GM19025 (cell line): ENCODE measurements around the gene CYTH3.
"Not testable (repeated sequence)": the region's sequence is repeated elsewhere in the genome, so short reads cannot be mapped to it uniquely, and the experiment has no call there.

Experiments
- ATAC-seq: cut with Tn5 transposase; IDR thresholded peaks from one replicate; pipeline ENCODE4 v1.9.1; 2021; ENCODE audit warnings: mild to moderate bottlenecking, low read depth, moderate library complexity; ENCODE audit not compliant: unreplicated experiment

CYTH3 gene

DNA sequence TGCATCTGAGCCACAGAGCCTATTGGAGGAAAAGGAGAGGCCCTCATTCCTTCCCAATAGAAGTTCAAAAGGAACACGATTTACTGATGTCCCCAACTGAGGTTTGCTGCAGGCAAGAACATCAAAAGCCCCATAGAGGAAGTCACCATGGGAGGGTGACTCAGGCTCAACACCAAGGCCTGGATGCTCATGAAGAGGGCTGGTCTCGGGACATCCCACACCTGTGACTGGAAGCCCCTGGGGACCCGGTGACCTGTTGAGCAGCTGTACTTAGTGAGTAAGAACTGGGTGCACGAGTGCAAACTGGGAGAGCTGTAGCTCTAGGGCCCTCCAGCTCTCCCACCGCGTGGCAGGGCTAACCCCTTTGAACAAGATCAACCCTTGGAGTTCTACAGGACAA lies 38.0 kb downstream of the CYTH3 start:
- no peak for ATAC-seq

DNA sequence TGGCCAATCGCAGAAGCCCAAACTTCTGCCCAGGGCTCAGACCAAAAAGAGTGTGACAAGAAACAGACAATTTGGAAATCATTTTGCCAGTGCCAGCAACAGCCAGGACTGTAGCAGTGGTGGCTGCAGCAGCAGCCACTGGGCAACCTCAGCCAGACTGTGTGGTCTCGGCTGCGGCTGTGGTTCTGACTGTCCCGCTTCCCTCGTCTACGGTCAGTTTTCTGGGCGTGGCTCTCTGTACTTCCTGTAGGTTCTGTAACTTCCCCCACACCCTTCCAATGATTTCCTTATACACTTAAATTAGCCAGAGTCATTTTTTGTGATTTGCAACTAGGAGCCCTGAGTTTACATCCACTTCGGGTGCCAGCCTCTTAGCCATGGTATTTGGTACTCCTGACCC lies 39.9 kb downstream of the CYTH3 start:
- no peak for ATAC-seq

DNA sequence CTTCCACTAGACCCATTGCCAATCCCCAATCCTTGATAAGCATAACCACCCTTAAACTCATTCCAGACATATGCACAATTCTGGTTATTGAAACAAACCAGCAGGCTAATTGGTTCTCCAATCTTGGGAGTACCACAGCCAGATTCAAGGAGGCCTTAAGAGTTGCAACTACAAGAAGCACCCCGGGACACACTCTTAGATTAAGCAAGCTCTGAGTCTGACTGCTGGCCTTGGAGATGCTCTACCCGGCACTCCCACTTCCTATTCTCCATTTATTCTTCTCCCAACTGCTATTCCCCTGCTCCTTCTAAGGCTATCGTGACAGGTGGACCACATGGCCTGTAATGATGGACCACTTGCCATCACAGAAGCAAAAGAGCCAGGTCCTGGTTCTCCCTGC lies 40.3 kb downstream of the CYTH3 start:
- ATAC-seq, result no peak

DNA sequence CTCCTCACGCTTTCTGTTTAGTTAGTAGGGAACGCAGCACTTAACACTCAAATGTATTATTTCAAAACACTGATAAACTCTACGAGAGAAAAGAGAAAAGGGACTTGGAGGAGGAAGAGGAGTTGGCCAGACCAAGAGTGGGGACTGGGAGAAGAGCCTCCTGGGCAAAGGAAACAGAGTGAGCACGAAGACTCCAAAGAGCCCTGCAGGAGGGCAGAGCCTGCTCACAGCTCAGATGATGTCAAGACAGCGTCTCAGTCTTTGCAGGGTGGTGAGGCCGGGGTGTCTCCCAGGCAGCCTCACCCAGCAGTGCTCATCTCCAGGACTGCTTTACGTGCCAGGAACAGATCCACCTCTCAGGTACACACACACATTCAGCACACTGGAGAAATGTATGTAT lies 41.2 kb downstream of the CYTH3 start:
- no peak for ATAC-seq

DNA sequence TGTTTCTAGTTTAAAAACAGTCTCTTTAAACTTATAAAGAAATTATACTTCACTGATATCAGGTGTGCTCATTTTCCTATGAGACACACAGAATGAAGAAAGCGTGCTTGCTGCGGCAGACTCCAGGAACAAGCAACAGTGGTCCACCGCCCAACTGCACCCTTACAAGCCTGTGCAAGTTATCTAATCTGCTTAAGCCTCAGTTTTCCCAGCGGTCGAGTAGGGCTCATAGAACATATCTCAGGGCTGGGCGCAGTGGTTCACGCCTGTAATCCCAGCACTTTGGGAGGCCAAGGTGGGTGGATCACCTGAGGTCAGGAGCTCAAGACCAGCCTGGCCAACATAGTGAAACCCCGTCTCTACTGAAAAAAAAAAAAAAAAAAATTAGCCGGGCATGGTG lies 43.1 kb downstream of the CYTH3 start:
- ATAC-seq, result not testable (repeated sequence)

DNA sequence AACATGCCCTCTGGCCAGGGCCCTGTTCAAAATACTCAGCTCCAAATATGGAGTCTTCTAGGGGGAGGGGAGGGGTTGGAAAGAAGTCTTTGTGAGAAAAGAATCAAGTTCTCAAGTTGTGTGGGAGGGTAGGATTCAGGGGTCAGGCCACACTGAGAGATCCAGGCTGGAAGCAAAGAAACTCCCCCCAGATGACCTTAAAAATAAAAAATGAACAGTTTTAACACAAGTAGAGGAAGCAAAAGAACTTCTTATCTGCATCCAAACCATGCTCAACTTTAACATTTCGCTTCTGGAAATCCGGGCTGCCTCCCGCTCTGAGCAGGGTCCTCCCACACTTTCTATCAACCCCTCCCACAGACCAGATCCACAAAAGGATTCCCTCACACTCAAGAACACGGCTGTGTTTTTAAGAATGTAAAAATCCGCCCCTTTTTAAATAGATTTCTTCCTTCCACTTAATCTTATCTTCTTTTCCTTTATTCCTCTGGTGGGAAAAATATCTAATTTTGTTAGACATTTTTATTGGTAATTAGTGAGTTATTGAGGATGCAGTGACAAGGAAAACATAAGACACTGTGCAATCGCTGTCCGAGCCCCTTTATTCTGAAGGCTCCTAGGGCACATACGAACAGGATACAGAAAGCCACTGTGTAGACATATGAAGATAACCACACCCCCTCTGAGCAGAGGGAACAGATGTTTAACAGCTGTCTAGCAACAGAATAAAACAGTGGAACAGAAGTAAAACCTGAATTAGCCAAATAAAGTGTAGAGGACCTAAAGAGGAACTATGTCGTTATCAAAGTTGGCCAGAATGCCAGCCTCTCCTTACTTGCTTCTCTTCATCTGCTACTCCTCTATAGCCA lies 43.8 kb downstream of the CYTH3 start:
- no peak for ATAC-seq

DNA sequence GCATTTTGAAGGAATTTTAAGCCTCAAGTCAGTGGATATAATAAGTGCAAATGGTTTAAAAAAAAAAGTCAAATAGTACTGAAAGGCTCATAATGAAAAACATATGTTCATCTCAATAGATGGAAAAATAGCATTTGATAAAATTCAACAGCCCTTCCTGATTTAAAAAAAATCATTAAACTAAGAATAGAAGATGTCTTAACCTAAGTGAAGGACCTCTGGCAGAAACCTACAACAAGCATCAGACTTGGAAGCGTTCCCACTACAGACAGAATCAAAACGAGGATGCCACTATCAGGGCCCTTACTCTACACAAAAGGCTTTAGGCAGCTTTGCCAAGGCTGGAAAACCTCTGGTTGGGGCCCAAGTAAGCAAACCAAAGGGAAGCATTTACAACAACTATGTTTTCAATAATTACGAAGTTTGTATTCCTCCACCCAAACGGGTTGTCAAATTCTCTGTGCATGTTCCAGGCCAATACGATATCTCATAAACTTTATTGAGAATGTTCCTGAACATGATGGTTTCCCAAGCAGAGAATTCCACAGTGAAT lies 45.1 kb downstream of the CYTH3 start:
- no peak for ATAC-seq

DNA sequence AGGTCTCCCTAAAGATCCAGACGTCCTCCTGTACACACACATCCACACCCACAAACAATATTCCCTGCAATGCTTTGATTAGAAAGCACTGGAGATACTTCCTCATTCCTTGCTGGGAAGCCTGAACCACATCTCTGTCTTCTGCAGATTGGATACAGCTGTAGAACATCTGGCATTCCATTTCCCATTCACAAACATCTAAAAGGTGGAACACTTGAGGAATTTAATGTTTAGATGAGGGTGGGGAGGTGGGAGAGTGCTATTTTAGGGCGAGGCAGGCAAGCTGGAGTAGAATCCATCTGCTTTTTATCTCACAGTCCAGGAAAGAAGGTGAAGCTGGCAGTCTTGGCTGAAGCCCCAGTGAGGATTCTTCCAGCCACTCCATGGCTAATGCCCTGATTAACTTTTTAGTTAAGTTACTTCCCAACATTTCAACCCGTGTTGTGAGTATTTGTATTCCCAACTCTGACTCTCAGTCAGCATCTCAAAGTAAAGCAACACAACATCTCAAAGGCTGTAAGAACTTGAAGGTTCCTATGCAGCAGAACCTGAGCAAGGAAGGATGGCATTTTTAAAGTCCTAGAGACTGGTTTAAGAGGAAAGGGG lies 46.1 kb downstream of the CYTH3 start:
- no peak for ATAC-seq

DNA sequence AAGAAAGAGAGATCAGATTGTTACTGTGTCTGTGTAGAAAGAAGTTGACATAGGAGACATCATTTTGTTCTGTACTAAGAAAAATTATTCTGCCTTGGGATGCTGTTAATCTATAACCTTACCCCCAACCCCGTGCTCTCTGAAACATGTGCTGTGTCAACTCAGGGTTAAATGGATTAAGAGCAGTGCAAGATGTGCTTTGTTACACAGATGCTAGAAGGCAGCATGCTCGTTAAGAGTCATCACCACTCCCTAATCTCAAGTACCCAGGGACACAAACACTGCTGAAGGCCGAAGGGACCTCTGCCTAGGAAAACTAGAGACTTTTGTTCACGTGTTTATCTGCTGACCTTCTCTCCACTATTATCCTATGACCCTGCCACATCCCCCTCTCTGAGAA lies 49.0 kb downstream of the CYTH3 start:
- not testable (repeated sequence) for ATAC-seq

DNA sequence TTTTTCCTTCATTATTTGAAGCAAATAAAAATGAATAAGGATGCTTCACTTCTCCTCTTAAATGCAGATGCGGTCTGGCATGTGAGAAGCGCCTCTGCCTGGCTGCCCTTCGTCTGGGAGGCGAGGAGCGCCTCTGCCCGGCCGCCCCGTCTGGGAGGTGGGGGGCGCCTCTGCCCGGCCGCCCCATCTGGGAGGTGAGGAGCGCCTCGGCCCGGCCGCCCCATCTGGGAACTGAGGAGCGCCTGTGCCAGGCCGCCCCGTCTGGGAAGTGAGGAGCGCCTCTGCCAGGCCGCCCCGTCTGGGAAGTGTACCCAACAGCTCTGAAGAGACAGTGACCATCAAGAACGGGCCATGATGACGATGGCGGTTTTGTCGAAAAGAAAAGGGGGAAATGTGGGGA lies 49.4 kb downstream of the CYTH3 start:
- not testable (repeated sequence) for ATAC-seq

DNA sequence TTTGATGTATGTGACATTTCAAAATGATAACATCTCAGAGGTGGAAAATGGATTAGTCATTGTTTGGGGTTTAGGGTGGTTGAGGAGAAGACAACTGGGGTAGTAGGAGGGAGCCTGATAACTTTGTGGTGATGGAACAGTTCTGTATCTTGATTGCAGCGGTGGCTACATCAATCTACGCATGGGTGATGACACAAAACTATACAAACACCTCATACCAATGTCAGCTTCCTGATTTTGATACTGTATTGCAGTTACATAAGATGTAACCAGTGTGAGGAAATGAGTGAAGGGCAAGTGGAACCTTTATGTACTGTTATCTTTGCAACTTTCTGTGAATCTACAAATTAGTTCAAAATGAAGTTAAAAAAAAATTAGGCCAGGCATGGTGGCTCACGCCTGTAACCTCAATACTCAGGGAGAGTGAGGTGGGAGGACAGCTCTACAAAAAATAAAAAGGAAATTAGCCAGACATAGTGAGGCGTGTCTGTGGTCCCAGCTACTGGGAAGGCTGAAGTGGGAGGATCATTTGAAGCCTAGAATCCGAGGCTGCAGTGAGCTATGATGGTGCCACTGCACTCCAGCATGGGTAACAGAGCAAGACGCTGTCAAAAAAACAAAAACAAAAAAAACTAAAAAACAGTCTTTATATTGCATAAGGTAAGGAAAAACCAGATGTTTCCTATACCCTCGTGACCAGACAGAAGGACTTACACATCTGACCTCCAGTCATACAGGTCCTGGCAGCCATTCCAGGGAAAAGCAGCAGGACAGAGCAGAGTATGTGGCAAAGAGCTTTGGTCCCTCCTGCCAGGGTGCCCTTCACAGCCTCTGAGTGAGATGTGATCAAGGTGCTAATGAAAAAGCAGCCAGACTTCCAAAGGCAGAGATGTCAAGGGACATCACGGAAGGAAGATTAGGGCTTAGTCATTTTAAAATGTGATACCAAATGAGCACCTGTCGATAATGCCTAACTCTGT lies 50.8 kb downstream of the CYTH3 start:
- ATAC-seq, result no peak

DNA sequence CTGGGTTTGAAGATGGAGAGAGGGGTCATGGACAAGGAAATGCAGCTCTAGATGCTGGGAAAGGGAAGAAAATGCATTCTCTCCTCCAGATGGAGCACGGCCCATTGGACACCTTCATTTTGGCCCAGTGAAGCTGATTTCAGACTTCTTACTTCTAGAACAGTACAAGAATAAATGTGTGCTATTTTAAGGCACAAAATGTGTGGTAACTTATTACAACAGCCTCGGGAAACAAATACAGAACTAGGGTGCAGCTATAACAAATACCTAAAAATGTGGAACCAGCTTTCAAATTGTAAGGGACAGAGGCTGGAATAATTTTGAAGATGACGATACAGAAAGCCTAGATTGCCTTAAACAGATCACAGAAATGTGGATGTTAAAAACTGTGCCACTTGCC lies 54.1 kb downstream of the CYTH3 start:
- ATAC-seq, result no peak

DNA sequence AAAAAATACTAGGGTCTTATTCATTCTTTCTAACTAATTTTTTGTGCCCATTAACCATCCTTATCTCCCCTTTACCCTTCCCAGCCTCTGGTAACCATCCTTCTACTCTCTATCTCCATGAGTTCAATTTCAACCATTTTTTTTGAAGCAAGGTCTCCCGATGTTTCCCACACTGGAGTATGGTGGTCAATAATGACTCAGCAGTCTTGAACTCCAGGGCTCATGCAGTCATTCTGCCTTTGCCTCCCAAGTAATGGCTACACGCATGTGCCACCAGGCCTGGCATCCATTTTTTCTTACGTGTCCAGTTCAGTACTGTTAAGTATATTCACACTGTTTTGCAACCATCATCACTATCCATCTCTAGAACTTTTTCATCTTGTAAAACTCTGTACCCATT lies 60.4 kb downstream of the CYTH3 start:
- no peak for ATAC-seq

DNA sequence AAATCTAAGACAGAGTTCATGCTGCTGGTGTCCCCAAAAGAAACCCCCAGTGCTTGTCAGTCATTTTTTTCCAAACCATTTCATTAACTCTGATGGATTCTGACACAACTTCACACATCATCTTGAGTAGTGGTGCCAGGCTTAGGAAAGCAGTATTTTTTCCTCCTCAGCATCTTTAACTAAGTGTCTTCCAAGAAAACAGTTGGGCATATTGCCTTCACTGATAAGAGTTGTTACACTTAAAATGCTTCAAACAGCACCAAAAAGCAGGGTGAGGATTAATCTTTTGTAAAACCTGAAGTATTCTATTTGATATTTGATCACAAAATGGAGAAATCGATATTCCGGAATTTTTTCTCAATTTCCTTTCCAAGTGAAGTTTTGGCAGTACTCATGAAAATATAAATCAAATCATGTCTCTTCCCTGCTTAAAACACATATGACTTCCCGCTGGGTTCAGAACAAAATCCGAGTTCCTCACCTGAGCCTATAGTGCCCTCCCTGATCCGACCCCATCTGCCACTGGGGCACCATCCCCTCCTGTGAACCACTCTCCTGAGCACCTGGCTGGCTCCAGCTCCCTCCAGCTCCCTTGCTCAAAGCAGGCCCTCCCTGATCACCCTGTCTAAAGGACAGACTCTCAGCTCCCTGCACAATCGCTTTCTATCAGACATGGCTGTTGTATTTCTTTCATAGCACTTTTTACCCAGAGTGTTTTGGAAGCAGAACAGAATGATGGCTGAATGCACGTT lies 61.6 kb downstream of the CYTH3 start:
- ATAC-seq, result no peak

DNA sequence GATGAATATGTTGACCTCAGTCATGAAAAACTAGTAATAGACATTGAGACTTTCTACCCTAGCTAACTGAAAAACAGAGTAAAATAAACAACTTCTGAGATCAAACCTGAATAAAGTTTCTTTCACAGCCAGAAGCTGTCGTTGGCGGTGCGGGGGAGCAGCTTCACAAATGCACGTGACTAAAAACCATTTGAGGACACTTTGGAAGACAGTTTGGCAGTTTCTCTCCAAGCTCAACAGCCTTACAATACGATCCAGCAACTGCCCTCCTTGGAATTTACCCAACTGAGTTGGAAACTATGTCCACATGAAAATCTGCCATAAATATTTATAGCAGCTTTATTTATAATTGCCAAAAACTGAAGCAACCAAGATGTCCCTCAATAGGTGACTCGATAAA lies 63.1 kb downstream of the CYTH3 start:
- ATAC-seq, result no peak

DNA sequence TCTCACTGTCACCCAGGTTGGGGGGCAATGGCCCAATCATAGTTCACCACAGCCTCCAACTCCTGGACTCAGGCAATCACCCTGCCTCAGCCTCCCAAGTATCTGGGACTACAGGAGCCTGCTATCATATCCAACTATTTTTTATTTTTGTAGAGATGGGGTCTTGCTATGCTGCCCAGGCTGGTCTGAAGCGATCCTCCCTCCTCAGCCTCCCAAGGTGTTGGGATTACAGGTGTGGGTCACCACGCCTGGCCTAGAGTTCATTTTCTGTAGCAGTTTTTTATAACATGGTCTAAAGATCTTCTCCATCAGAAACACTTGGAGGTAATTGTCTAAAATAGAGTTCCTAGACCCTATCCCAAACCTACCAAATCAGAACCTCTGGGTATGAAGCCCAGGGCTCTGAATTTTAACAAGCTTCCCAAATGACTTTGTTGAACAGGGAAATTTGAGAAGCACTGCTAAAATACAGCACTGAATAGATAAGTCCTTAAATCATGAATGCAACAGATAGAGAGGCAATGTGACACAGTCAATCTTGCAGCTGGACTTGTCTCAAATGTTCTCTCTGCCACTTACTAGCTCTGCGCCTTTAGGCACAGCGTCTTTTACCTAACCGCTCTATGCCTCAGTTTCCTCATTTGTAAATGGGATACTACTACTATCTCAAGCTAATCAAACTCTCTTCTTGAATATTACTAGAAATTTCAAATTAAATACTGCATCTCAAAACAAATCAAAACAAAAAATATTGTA lies 63.7 kb downstream of the CYTH3 start:
- ATAC-seq, result no peak

DNA sequence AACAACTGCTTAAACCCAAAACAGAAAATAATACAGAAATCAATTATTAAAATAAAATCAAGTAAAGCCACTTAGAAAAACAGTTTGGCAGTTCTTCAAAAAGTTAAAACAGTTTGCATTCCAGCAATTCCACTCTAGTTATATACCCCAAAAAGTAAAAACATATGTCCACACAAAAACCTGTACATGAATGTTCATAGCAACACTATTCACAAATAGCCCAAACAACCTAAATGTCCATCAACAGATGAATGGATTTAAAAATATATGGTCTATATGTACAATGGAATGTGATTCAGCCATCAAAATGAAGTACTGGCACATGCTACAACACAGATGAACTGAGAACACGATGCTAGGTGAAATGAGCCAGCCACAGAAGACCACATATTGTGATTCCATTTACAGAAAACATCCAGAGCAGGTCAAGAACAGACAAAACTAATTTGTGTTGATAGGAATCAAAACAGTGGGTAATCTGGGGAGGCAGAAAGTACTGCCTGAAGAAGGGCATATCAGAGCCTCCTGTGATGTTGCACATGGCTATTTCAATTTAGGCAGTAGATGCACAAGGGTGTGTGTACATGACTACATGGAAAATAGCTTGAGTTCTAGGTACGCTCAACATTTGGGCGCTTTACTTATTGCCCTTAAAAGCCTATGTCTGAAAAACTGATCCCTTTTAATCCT lies 66.3 kb downstream of the CYTH3 start:
- ATAC-seq, result no peak

DNA sequence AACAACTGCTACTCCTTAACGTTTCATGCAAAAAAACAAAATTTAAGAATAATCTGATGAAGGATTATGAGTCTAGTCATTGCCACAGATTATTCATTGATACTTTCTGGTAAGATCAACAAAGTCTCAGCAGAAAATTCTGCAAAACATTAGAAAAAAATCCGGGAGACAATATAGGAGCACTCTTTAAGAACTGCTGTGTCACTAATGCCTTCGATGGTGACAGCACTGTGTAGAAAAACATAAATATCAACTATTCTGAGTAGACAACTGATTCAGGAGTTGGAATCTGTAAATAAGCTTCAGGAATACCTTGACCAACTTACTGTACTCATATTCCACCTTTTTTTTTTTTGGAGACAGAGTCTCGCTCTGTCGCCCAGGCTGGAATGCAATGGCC lies 69.0 kb downstream of the CYTH3 start:
- ATAC-seq, result no peak

DNA sequence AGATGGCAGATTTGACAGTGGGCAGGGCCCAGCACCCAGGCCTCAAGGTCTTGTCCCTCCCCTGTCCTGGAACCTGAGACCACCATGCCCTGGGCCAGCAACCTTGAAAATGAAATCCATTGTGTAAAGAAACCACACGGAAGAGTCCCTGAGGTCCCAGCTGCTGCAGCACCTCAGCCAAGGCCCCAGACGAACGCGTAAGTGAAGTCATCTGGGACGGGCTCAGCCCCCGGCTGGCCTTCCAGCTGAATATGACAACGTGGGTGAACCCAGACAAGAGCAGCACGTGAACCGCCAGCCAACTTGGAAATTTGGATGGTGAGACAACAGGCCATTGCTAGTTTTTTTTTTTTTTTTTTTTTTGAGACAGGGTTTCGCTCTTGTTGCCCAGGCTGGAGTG lies 70.3 kb downstream of the CYTH3 start:
- ATAC-seq, result no peak
